ENCODE results near the gene IPPK.

Gene IPPK

GRCh38 chr9:92600462-92601261 lies 69.3 kb downstream of the IPPK start:
- Histone ChIP-seq H3K9me3 (replicated peaks; ENCODE audit: insufficient read depth, low read length) (no peaks in the 10 kb centered on the region), H3K36me3 (replicated peaks; ENCODE audit: insufficient read depth, low read length) (no peaks in the 10 kb centered on the region), H3K4me2 (ENCODE audit: low read depth, low read length) (no peak overlapping the region), H3K27me3 (replicated peaks; ENCODE audit: insufficient read depth, low read length) (no peaks in the 10 kb centered on the region), H4K20me1 (ENCODE audit: insufficient read depth, low read length) (no peaks in the 10 kb centered on the region), H3F3A (ENCODE audit: insufficient read depth, low read length) (no peaks in the 10 kb centered on the region), H3K4me1 (ENCODE audit: low read length) (peaks cover 9% of the 10 kb centered on the region), H2AFZ (ENCODE audit: low read length) (no peak overlapping the region), H3K27ac (ENCODE audit: low read length) (no peak overlapping the region), H3K9me2 (replicated peaks; ENCODE audit: insufficient read depth, low read length) (no peaks in the 10 kb centered on the region), H3K4me3 (ENCODE audit: low read length) (no peak overlapping the region), H3K79me2 (ENCODE audit: low read length) (no peaks in the 10 kb centered on the region), H3K9ac (ENCODE audit: low read length) (no peak overlapping the region)
- no peak for TF ChIP-seq CTCF (IDR thresholded peaks at IDR 0.05; ENCODE audit: low read length)
- TF ChIP-seq EZH2phosphoT487 (IDR thresholded peaks at IDR 0.05; ENCODE audit: low read length), result no peak
- DNase-seq, result no peak

- H3F3A ChIP-seq (ENCODE audit: insufficient read depth, low read length), result no peaks in the 10 kb centered on the region
- no peak overlapping the region for H3K9ac ChIP-seq (ENCODE audit: low read length)
- peaks cover 2% of the 10 kb centered on the region; the same call in 1 of the 2 replicates for H3K4me1 ChIP-seq (ENCODE audit: low read length)
- no peak overlapping the region for H3K4me3 ChIP-seq (ENCODE audit: low read length)
- no peaks in the 10 kb centered on the region for H3K9me2 ChIP-seq (replicated peaks; ENCODE audit: insufficient read depth, low read length)
- no peak for DNase-seq
- H4K20me1 ChIP-seq (ENCODE audit: insufficient read depth, low read length), result no peaks in the 10 kb centered on the region
- H3K27ac ChIP-seq (ENCODE audit: low read length), result no peak overlapping the region
- H3K4me2 ChIP-seq (ENCODE audit: low read depth, low read length), result no peak overlapping the region
- TF ChIP-seq EZH2phosphoT487 (IDR thresholded peaks at IDR 0.05; ENCODE audit: low read length), result no peak
- TF ChIP-seq EZH2 (optimal IDR thresholded peaks at IDR 0.05; ENCODE audit: low read depth, low read length), result no peak
- TF ChIP-seq CTCF (IDR thresholded peaks at IDR 0.05; ENCODE audit: low read length), result no peak
- no peaks in the 10 kb centered on the region for H3K36me3 ChIP-seq (replicated peaks; ENCODE audit: insufficient read depth, low read length)
- no peaks in the 10 kb centered on the region for H3K9me3 ChIP-seq (replicated peaks; ENCODE audit: insufficient read depth, low read length)
- no peaks in the 10 kb centered on the region for H3K79me2 ChIP-seq (ENCODE audit: low read length)
- no peaks in the 10 kb centered on the region for H3K27me3 ChIP-seq (replicated peaks; ENCODE audit: insufficient read depth, low read length)
- no peak overlapping the region for H2AFZ ChIP-seq (ENCODE audit: low read length)
These were observed 69.9 kb downstream of the IPPK start for GRCh38 chr9:92599938-92600461.

GRCh38 chr9:92598382-92598781 lies 71.5 kb downstream of the IPPK start:
- Histone ChIP-seq H3K79me2 (ENCODE audit: low read length) (no peaks in the 10 kb centered on the region), H3K4me1 (ENCODE audit: low read length) (no peaks in the 10 kb centered on the region), H3K27ac (ENCODE audit: low read length) (no peak overlapping the region), H3K9me2 (replicated peaks; ENCODE audit: insufficient read depth, low read length) (no peaks in the 10 kb centered on the region), H3K27me3 (replicated peaks; ENCODE audit: insufficient read depth, low read length) (no peaks in the 10 kb centered on the region), H3K36me3 (replicated peaks; ENCODE audit: insufficient read depth, low read length) (no peaks in the 10 kb centered on the region), H3K4me3 (ENCODE audit: low read length) (no peak overlapping the region), H4K20me1 (ENCODE audit: insufficient read depth, low read length) (no peaks in the 10 kb centered on the region), H3K9me3 (replicated peaks; ENCODE audit: insufficient read depth, low read length) (no peaks in the 10 kb centered on the region), H2AFZ (ENCODE audit: low read length) (no peak overlapping the region), H3F3A (ENCODE audit: insufficient read depth, low read length) (no peaks in the 10 kb centered on the region), H3K9ac (ENCODE audit: low read length) (no peak overlapping the region), H3K4me2 (ENCODE audit: low read depth, low read length) (no peak overlapping the region)
- no peak for TF ChIP-seq CTCF (IDR thresholded peaks at IDR 0.05; ENCODE audit: low read length)
- TF ChIP-seq EZH2phosphoT487 (IDR thresholded peaks at IDR 0.05; ENCODE audit: low read length), result no peak
- no peak for TF ChIP-seq EZH2 (optimal IDR thresholded peaks at IDR 0.05; ENCODE audit: low read depth, low read length)
- no peak for DNase-seq
